ENCODE results near the gene POR. TPM values are rescaled to one million over a fixed set of nuclear protein-coding genes. Genes with fewer than 3 reads are reported as not detected.

POR gene
- total and polyA plus RNA-seq, 2 of the 13 experiments (the other 11 are each of a cell fraction or from before 2014, with no cell fraction given), result 145 to 266 TPM

DNA sequence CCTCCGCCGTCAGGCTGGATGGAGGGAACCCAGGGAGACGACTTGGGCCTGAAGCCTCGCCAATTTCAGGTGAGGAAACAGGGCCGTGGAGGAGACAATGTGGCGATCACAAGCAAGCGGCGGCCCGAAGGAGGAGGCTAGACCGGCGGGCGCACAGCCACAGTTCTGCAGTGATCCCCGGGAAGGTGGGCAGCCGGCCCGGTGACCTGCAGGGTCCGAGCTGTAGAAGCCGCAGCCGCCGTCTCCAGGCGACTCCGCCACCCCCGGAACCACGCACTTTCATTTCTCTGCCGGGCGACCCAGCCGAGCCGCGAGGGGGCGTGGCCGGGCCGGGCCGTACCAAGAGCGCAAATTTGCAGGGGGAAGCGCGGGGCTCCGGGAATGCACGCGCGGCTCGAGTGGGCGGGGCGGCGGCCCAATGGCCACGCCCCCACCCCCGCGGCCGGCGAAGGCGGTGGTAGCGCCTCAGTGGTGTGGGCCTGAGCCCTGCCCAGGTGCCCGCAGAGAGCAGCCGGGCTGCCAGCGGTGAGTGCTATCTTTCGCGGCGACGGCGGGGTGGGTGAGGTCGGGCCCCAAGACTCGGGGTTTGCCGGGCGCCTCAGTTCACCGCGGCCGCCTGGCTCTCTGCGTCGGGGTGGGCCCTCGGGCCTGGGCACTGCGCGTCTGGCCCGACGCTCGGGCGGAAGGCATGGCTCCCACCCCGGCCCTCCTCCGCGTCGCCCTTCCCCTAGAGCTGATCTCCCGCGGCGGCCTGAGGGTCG lies at the start of gene POR (continued):
- TF ChIP-seq, protein P1, sequence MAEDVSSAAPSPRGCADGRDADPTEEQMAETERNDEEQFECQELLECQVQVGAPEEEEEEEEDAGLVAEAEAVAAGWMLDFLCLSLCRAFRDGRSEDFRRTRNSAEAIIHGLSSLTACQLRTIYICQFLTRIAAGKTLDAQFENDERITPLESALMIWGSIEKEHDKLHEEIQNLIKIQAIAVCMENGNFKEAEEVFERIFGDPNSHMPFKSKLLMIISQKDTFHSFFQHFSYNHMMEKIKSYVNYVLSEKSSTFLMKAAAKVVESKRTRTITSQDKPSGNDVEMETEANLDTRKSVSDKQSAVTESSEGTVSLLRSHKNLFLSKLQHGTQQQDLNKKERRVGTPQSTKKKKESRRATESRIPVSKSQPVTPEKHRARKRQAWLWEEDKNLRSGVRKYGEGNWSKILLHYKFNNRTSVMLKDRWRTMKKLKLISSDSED (CRISPR knock-in tag; IDR thresholded peaks at IDR 0.05), result no peak
- no peak for TF ChIP-seq KMT2B (CRISPR knock-in tag; IDR thresholded peaks at IDR 0.05)
- TF ChIP-seq KDM2A (CRISPR knock-in tag; IDR thresholded peaks at IDR 0.05; ENCODE audit: borderline replicate concordance, low read depth), result peak; percentile 81
- TF ChIP-seq NFYB (CRISPR knock-in tag; IDR thresholded peaks at IDR 0.05), result peak; percentile 27; the same call in 1 of the 2 replicates
- TF ChIP-seq HNF1A (IDR thresholded peaks at IDR 0.05; ENCODE audit: low read depth), result no peak
- TF ChIP-seq HNF1A (CRISPR knock-in tag; IDR thresholded peaks at IDR 0.05; ENCODE audit: borderline replicate concordance), result no peak
- peak; percentile 39 for TF ChIP-seq FOXA3 (CRISPR knock-in tag; IDR thresholded peaks at IDR 0.05)
- no peak for TF ChIP-seq RORA (CRISPR knock-in tag; IDR thresholded peaks at IDR 0.05)
- TF ChIP-seq, protein P2, sequence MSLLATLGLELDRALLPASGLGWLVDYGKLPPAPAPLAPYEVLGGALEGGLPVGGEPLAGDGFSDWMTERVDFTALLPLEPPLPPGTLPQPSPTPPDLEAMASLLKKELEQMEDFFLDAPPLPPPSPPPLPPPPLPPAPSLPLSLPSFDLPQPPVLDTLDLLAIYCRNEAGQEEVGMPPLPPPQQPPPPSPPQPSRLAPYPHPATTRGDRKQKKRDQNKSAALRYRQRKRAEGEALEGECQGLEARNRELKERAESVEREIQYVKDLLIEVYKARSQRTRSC (CRISPR knock-in tag; IDR thresholded peaks at IDR 0.05; ENCODE audit: low read depth), result no peak
- no peak for TF ChIP-seq NFE2L2 (IDR thresholded peaks at IDR 0.05; ENCODE audit: low read length)
- no peak for TF ChIP-seq ZNF570 (CRISPR knock-in tag; IDR thresholded peaks at IDR 0.05; ENCODE audit: borderline replicate concordance)
- TF ChIP-seq ZNF703 (CRISPR knock-in tag; IDR thresholded peaks at IDR 0.05; ENCODE audit: borderline replicate concordance), result no peak
- no peak for TF ChIP-seq KLF11 (CRISPR knock-in tag; IDR thresholded peaks at IDR 0.05)
- no peak for TF ChIP-seq PAX8 (CRISPR knock-in tag; IDR thresholded peaks at IDR 0.05; ENCODE audit: borderline replicate concordance)
- TF ChIP-seq, protein P3, sequence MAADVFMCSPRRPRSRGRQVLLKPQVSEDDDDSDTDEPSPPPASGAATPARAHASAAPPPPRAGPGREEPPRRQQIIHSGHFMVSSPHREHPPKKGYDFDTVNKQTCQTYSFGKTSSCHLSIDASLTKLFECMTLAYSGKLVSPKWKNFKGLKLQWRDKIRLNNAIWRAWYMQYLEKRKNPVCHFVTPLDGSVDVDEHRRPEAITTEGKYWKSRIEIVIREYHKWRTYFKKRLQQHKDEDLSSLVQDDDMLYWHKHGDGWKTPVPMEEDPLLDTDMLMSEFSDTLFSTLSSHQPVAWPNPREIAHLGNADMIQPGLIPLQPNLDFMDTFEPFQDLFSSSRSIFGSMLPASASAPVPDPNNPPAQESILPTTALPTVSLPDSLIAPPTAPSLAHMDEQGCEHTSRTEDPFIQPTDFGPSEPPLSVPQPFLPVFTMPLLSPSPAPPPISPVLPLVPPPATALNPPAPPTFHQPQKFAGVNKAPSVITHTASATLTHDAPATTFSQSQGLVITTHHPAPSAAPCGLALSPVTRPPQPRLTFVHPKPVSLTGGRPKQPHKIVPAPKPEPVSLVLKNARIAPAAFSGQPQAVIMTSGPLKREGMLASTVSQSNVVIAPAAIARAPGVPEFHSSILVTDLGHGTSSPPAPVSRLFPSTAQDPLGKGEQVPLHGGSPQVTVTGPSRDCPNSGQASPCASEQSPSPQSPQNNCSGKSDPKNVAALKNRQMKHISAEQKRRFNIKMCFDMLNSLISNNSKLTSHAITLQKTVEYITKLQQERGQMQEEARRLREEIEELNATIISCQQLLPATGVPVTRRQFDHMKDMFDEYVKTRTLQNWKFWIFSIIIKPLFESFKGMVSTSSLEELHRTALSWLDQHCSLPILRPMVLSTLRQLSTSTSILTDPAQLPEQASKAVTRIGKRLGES (CRISPR knock-in tag; IDR thresholded peaks at IDR 0.05; ENCODE audit: borderline replicate concordance), result peak; percentile 23; the same call in 1 of the 2 replicates
- 0 out of 2 replicates have a peak, but pooled peaks have one; percentile 15 for TF ChIP-seq ZNF839 (CRISPR knock-in tag; IDR thresholded peaks at IDR 0.05; ENCODE audit: borderline replicate concordance)
- 0 out of 2 replicates have a peak, but pooled peaks have one; percentile 42 for TF ChIP-seq FUBP1 (CRISPR knock-in tag; IDR thresholded peaks at IDR 0.05; ENCODE audit: borderline replicate concordance)
- peak; percentile 51 for TF ChIP-seq TBX3 (IDR thresholded peaks at IDR 0.05; ENCODE audit: borderline replicate concordance)
